K562 (cell line): ENCODE measurements around the gene SHISA5. TPM values are rescaled to one million over a fixed set of nuclear protein-coding genes. Genes with fewer than 3 reads are reported as not detected.

Experiments used
- ARID1B ChIP-seq: fragments of 450-650 bp; IDR thresholded peaks from 2 replicates; pipeline ENCODE4 v1.6.1; 2016; ENCODE audit warnings: antibody characterized with exemption, mild to moderate bottlenecking, inconsistent platforms
- ARID2 ChIP-seq: fragments of 450-650 bp; IDR thresholded peaks from 2 replicates; pipeline ENCODE4 v1.6.1; 2017; ENCODE audit warnings: antibody characterized with exemption, mild to moderate bottlenecking
- ATF1 ChIP-seq, 2 experiments: fragments of 450-650 bp in 1 of 2; IDR thresholded peaks; 2 replicates each; pipeline ENCODE4 v1.6.1; 2016; ENCODE audit warnings: missing compliant biosample characterization in 1 of 2, missing genetic modification characterization in 1 of 2
- ATF6 ChIP-seq: sonication (generic); formaldehyde crosslinking; IDR thresholded peaks from 2 replicates; pipeline ENCODE4 v1.4.0; 2020; ENCODE audit warnings: mild to moderate bottlenecking, missing genetic modification reagents
- BMI1 ChIP-seq: fragments of 150-350 bp; IDR thresholded peaks from 2 replicates; pipeline ENCODE4 v1.6.1; 2014; ENCODE audit warnings: low read length
- HDAC6 ChIP-seq: IDR thresholded peaks from 2 replicates; pipeline ENCODE4 v1.6.1; 2012; ENCODE audit warnings: low read depth, mild to moderate bottlenecking, control low read depth, inconsistent platforms, low read length, moderate library complexity
- HMGN3 ChIP-seq: IDR thresholded peaks from 2 replicates; pipeline ENCODE4 v1.6.1; 2011; ENCODE audit warnings: borderline replicate concordance, low read depth, mild to moderate bottlenecking, mixed read lengths, low read length; ENCODE audit not compliant: insufficient read length; ENCODE audit errors: extremely low read depth
- HNRNPL ChIP-seq: fragments of 200-400 bp; formaldehyde crosslinking; IDR thresholded peaks from 2 replicates; pipeline ENCODE4 v1.6.1; 2017; ENCODE audit warnings: low read depth, mild to moderate bottlenecking, low read length
- KDM5B ChIP-seq: fragments of 200-600 bp; sonication (generic); IDR thresholded peaks from 2 replicates; pipeline ENCODE4 v1.6.1; 2012; ENCODE audit warnings: low read depth, mild to moderate bottlenecking, moderate library complexity, low read length, control low read depth, inconsistent platforms; ENCODE audit not compliant: insufficient replicate concordance
- KHSRP ChIP-seq: fragments of 450-650 bp; IDR thresholded peaks from 2 replicates; pipeline ENCODE4 v1.6.1; 2017
- KLF10 ChIP-seq: fragments of 250-450 bp; sonication (Bioruptor Pico); IDR thresholded peaks from 2 replicates; pipeline ENCODE4 v1.6.1; 2021; ENCODE audit warnings: matching md5 sums
- LARP7 ChIP-seq: fragments of 450-650 bp; IDR thresholded peaks from 2 replicates; pipeline ENCODE4 v1.6.1; 2016
- MAX ChIP-seq: sonication (generic); formaldehyde crosslinking; IDR thresholded peaks from 2 replicates; pipeline ENCODE4 v1.9.0; 2022; ENCODE audit warnings: mild to moderate bottlenecking, missing genetic modification reagents
- MBD2 ChIP-seq: sonication (generic); IDR thresholded peaks from 2 replicates; pipeline ENCODE4 v1.6.1; 2016; ENCODE audit warnings: low read depth, borderline replicate concordance
- NR2C2 ChIP-seq, 2 experiments: fragments of 200-800 bp in 1 of 2; sonication (Bioruptor generic) in 1 of 2; sonication (generic) in 1 of 2; formaldehyde crosslinking in 1 of 2; IDR thresholded peaks; 2 replicates each; pipeline versions ENCODE4 v1.6.1 to v1.8.0; 2016 to 2022; ENCODE audit warnings: mild to moderate bottlenecking in 1 of 2, missing compliant biosample characterization in 1 of 2, missing genetic modification characterization in 1 of 2, missing genetic modification reagents in 1 of 2
- PHF8 ChIP-seq: fragments of 200-600 bp; sonication (generic); IDR thresholded peaks from 2 replicates; pipeline ENCODE4 v1.6.1; 2012; ENCODE audit warnings: mixed run types, mild to moderate bottlenecking, inconsistent platforms, low read length, moderate library complexity, borderline replicate concordance
- SRSF3 ChIP-seq: fragments of 200-400 bp; formaldehyde crosslinking; IDR thresholded peaks from 2 replicates; pipeline ENCODE4 v1.6.1; 2016; ENCODE audit warnings: mild to moderate bottlenecking, low read length, moderate library complexity; ENCODE audit not compliant: insufficient read depth
- SUPT5H ChIP-seq: fragments of 450-650 bp; IDR thresholded peaks from 2 replicates; pipeline ENCODE4 v1.6.1; 2016
- TFE3 ChIP-seq: fragments of 450-650 bp; formaldehyde crosslinking; IDR thresholded peaks from 2 replicates; pipeline ENCODE4 v1.4.0; 2020; ENCODE audit warnings: mild to moderate bottlenecking, mixed read lengths
- TGIF2 ChIP-seq: sonication (generic); formaldehyde crosslinking; IDR thresholded peaks from 2 replicates; pipeline ENCODE4 v1.8.1; 2022; ENCODE audit warnings: mild to moderate bottlenecking, missing genetic modification reagents, moderate library complexity
- THAP12 ChIP-seq: fragments of 250-450 bp; sonication (Bioruptor Pico); IDR thresholded peaks from 2 replicates; pipeline ENCODE4 v1.9.0; 2021; ENCODE audit warnings: mild to moderate bottlenecking, inconsistent platforms
- TRIM28 ChIP-seq: fragments of 450-650 bp; IDR thresholded peaks from 2 replicates; pipeline ENCODE4 v1.6.1; 2017
- TSC22D4 ChIP-seq: fragments of 450-650 bp; IDR thresholded peaks from 2 replicates; pipeline ENCODE4 v1.6.1; 2016; ENCODE audit warnings: missing genetic modification characterization, missing biosample characterization, control low read depth
- ZNF75A ChIP-seq: fragments of 450-650 bp; formaldehyde crosslinking; IDR thresholded peaks from 2 replicates; pipeline ENCODE4 v1.4.0; 2020; ENCODE audit warnings: mild to moderate bottlenecking
- polyA plus RNA-seq, 8 experiments: library from polyadenylated mRNA; depleted of rRNA in 4 of 8; stranded (reverse) in 5 of 8; unstranded in 3 of 8; fragments of >200 nt; fragmentation: Nextera tagmentation in 2 of 8; fragmentation: Illumina TruSeq in 1 of 8; extraction: Ambion mirVana in 2 of 8; extraction: Trizol in 1 of 8; gene quantifications; 2 replicates each; pipeline versions ENCODE4 v1.2.1 to v1.2.3, GENCODE V29; 2011 to 2014; ENCODE audit warnings: inconsistent platforms in 1 of 8, missing spikeins in 1 of 8
- total RNA-seq, 7 experiments: library from RNA; depleted of rRNA in 6 of 7; stranded (reverse); fragments of >200 nt in 6 of 7; fragmentation: Illumina TruSeq in 2 of 7; extraction: Trizol in 2 of 7; gene quantifications; 2 replicates each; pipeline versions ENCODE4 v1.2.1 to v1.2.3, GENCODE V29; 2011 to 2021; ENCODE audit warnings: low replicate concordance in 1 of 7

SHISA5 gene
- total and polyA plus RNA-seq, 9 of the 15 experiments (the other 6 are each of a cell fraction or from before 2014, with no cell fraction given), result 8.4 to 85.8 (median 56.1) TPM

- TF ChIP-seq MAX (CRISPR knock-in tag), result no peak
- TF ChIP-seq TRIM28, result no peak
- peak; percentile 17 for TF ChIP-seq HMGN3
- TF ChIP-seq LARP7, result no peak
- TF ChIP-seq SUPT5H, result no peak
- TF ChIP-seq TFE3 (CRISPR knock-in tag), result no peak
- TF ChIP-seq HNRNPL, result 0 out of 2 replicates have a peak, but pooled peaks have one; percentile 42
- peak; percentile 44; the same call in 1 of the 2 replicates for TF ChIP-seq PHF8
- no peak for TF ChIP-seq TGIF2 (CRISPR knock-in tag)
- TF ChIP-seq ATF6 (CRISPR knock-in tag), result no peak
- no peak for TF ChIP-seq HDAC6
- no peak for TF ChIP-seq KLF10
- no peak for TF ChIP-seq TSC22D4 (tag)
- peak; percentile 42; the same call in 1 of the 2 replicates for TF ChIP-seq BMI1
- TF ChIP-seq ARID2, result no peak
- TF ChIP-seq NR2C2 (CRISPR knock-in tag; IDR thresholded peaks at IDR 0.05), result no peak
- TF ChIP-seq NR2C2 (tag; IDR thresholded peaks at IDR 0.05), result peak; percentile 41; the same call in 1 of the 2 replicates
- no peak for TF ChIP-seq ZNF75A
- TF ChIP-seq MBD2, result no peak
- no peak for TF ChIP-seq SRSF3
- peak; percentile 18 for TF ChIP-seq KDM5B
- TF ChIP-seq ARID1B, result no peak
- no peak for TF ChIP-seq KHSRP
- TF ChIP-seq THAP12 (CRISPR knock-in tag), result no peak
- TF ChIP-seq ATF1 (CRISPR knock-in tag; IDR thresholded peaks at IDR 0.05), result no peak
- no peak for TF ChIP-seq ATF1 (tag; IDR thresholded peaks at IDR 0.05)
Observed at GRCh38 chr3:48429317-48429959, 74.5 kb downstream of the SHISA5 start (continued).
